ENCODE measurements around the gene SPDYE3. TPM values are rescaled to one million over a fixed set of nuclear protein-coding genes. Genes with fewer than 3 reads are reported as not detected.
A peak's percentile ranks its signal among the peaks of the same experiment; 100 is the strongest.

Gene SPDYE3
- total and polyA plus RNA-seq, 2 donors from 2014 or later, result not detected

DNA sequence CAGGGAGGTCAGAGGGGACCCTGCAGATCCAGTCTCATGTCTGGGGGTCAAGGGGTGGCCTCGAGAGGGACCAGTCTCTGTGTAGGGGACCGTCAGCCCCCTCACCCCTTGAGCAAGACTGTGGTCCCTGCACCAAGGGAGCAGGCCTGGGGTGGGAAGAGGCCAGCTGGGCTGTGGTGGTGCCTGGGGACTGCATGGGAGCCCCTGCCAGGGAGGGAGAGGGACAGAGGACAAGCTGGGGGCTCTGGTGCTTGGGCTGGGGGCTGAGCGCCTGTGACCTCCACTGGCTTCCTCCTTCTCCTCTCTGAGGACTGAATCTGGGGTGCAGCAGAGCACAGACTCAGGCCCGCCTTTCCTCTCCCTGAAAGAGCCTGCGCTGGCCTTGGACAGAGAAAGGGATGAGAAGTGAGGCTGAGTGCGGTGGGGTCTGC is 49.6 kb downstream of the SPDYE3 start:
- Histone ChIP-seq H3K27me3 (ENCODE audit: control insufficient read depth, insufficient read depth, low read length) (no peaks in the 10 kb centered on the region), H3K9me3 (ENCODE audit: control insufficient read depth in 2 of 3, insufficient read depth in 1 of 3, low read length in 3 of 3) (no peaks in the 10 kb centered on the region), H3K36me3 (ENCODE audit: control insufficient read depth in 2 of 3, insufficient read depth in 3 of 3, low read length in 3 of 3) (peaks cover 0 to 58% (median 29%) of the 10 kb centered on the region in 3 donors), H3K4me3 (ENCODE audit: low read length in 3 of 3) (no peak overlapping the region), H3K27ac (ENCODE audit: low read depth in 2 of 2, low read length in 2 of 2) (no peak overlapping the region), H3K9ac (ENCODE audit: low read length in 3 of 3) (no peak overlapping the region), H3K4me1 (ENCODE audit: control insufficient read depth in 2 of 3, insufficient read depth in 2 of 3, low read depth in 1 of 3, low read length in 3 of 3) (no peaks in the 10 kb centered on the region)
- FAIRE-seq (no peak), DNase-seq (peak in 1 of 5 donors; percentile 53)
- TF ChIP-seq, protein P1, sequence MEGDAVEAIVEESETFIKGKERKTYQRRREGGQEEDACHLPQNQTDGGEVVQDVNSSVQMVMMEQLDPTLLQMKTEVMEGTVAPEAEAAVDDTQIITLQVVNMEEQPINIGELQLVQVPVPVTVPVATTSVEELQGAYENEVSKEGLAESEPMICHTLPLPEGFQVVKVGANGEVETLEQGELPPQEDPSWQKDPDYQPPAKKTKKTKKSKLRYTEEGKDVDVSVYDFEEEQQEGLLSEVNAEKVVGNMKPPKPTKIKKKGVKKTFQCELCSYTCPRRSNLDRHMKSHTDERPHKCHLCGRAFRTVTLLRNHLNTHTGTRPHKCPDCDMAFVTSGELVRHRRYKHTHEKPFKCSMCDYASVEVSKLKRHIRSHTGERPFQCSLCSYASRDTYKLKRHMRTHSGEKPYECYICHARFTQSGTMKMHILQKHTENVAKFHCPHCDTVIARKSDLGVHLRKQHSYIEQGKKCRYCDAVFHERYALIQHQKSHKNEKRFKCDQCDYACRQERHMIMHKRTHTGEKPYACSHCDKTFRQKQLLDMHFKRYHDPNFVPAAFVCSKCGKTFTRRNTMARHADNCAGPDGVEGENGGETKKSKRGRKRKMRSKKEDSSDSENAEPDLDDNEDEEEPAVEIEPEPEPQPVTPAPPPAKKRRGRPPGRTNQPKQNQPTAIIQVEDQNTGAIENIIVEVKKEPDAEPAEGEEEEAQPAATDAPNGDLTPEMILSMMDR (IDR thresholded peaks at IDR 0.05; ENCODE audit: borderline replicate concordance, extremely low read depth, insufficient read depth), result no peak
- intact Hi-C loops (cut with DNase I), result no loop called here

DNA sequence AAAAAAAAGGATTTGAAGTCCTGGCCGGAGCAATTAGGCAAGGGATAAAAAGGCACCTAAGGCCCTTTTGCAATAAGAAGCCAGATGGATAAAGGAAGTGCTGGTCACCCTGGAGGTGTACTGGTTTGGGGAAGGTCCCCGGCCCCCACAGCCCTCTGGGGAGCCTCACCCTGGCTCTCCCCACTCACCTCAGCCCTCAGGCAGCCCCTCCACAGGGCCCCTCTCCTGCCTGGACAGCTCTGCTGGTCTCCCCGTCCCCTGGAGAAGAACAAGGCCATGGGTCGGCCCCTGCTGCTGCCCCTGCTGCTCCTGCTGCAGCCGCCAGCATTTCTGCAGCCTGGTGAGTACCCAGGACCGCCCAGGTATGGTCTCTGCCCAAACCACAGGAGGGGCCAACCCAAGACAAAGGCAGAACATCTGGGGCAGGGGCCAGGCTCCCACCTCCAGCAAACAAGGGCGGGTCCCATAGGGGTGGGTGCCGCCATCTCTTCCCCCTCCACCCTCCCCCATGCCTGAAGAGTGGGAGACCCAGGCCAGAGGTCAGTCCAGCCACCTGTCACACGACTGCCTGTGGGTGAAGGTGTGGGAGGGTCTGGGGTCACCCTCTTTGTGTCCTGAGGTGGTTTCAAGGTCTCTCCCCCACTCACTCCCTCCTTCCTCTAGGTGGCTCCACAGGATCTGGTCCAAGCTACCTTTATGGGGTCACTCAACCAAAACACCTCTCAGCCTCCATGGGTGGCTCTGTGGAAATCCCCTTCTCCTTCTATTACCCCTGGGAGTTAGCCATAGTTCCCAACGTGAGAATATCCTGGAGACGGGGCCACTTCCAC is 50.7 kb downstream of the SPDYE3 start, which contains the start of gene PILRB:
Gene PILRB (plus strand): TSS at position 91 of the 830 bp plus-strand sequence. CDS start 186 bp downstream, at position 277.
- TF ChIP-seq, protein P1 (IDR thresholded peaks at IDR 0.05; ENCODE audit: borderline replicate concordance, extremely low read depth, insufficient read depth), result peak; percentile 5
- intact Hi-C loops (cut with DNase I), result no loop called here
- no peaks in the 10 kb centered on the region for H3K4me1 ChIP-seq (ENCODE audit: control insufficient read depth in 2 of 3, insufficient read depth in 2 of 3, low read depth in 1 of 3, low read length in 3 of 3)
- H3K4me3 ChIP-seq (ENCODE audit: low read length in 3 of 3), result no peak within 1 kb of the TSS
- peak in 1 of 5 donors; percentile 37 for DNase-seq
- H3K36me3 ChIP-seq (ENCODE audit: control insufficient read depth in 2 of 3, insufficient read depth in 3 of 3, low read length in 3 of 3), result peaks cover 0 to 60% (median 30%) of the 10 kb centered on the region in 3 donors
- H3K27me3 ChIP-seq (ENCODE audit: control insufficient read depth, insufficient read depth, low read length), result no peaks in the 10 kb centered on the region
- H3K9me3 ChIP-seq (ENCODE audit: control insufficient read depth in 2 of 3, insufficient read depth in 1 of 3, low read length in 3 of 3), result no peaks in the 10 kb centered on the region
- no peak for FAIRE-seq
- H3K27ac ChIP-seq (ENCODE audit: low read depth in 2 of 2, low read length in 2 of 2), result no peak within 1 kb of the TSS
- no peak within 1 kb of the TSS for H3K9ac ChIP-seq (ENCODE audit: low read length in 3 of 3)

DNA sequence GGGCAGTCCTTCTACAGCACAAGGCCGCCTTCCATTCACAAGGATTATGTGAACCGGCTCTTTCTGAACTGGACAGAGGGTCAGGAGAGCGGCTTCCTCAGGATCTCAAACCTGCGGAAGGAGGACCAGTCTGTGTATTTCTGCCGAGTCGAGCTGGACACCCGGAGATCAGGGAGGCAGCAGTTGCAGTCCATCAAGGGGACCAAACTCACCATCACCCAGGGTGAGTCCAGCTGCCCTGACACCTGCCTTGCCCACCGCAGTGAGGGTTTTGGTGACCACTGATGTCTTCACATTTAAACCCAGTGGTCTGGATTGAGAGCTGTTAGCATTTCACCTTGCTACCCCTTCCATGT is 51.3 kb downstream of the SPDYE3 start:
- intact Hi-C loops (cut with DNase I), result no loop called here

More for the DNA sequence above, 51.3 kb downstream of the SPDYE3 start:
- TF ChIP-seq, protein P1 (IDR thresholded peaks at IDR 0.05; ENCODE audit: borderline replicate concordance, extremely low read depth, insufficient read depth), result no peak
- Histone ChIP-seq H3K36me3 (ENCODE audit: control insufficient read depth in 2 of 3, insufficient read depth in 3 of 3, low read length in 3 of 3) (peaks cover 3 to 60% (median 29%) of the 10 kb centered on the region in 3 donors), H3K9ac (ENCODE audit: low read length in 3 of 3) (no peak overlapping the region), H3K4me3 (ENCODE audit: low read length in 3 of 3) (no peak overlapping the region), H3K4me1 (ENCODE audit: control insufficient read depth in 2 of 3, insufficient read depth in 2 of 3, low read depth in 1 of 3, low read length in 3 of 3) (no peaks in the 10 kb centered on the region), H3K27ac (ENCODE audit: low read depth in 2 of 2, low read length in 2 of 2) (no peak overlapping the region), H3K27me3 (ENCODE audit: control insufficient read depth, insufficient read depth, low read length) (no peaks in the 10 kb centered on the region), H3K9me3 (ENCODE audit: control insufficient read depth in 2 of 3, insufficient read depth in 1 of 3, low read length in 3 of 3) (no peaks in the 10 kb centered on the region)
- no peak for FAIRE-seq
- peak in 1 of 5 donors; percentile 58 for DNase-seq
